Duodenal mucosa (tissue), 2 donors: ENCODE data around the gene NFASC.

ENCODE experiments used
- H3K27ac ChIP-seq: one replicate; pipeline ENCODE4 v1.7.0; 2013; ENCODE audit warnings: low read depth, low read length
- H3K27me3 ChIP-seq, 2 donors: one replicate each; pipeline ENCODE4 v1.7.0; 2013; ENCODE audit warnings: low read length in 2 of 2, control low read depth in 1 of 2; ENCODE audit not compliant: insufficient read depth in 2 of 2, control insufficient read depth in 1 of 2
- H3K36me3 ChIP-seq, 2 donors: one replicate each; pipeline ENCODE4 v1.7.0; 2013; ENCODE audit warnings: low read length in 2 of 2, control low read depth in 1 of 2; ENCODE audit not compliant: insufficient read depth in 2 of 2, control insufficient read depth in 1 of 2
- H3K4me1 ChIP-seq, 2 donors: one replicate each; pipeline ENCODE4 v1.7.0; 2013; ENCODE audit warnings: low read length in 2 of 2, control low read depth in 1 of 2; ENCODE audit not compliant: insufficient read depth in 2 of 2, control insufficient read depth in 1 of 2
- H3K4me3 ChIP-seq, 2 donors: one replicate each; pipeline ENCODE4 v1.7.0; 2013; ENCODE audit warnings: low read length in 2 of 2, low read depth in 1 of 2
- H3K9ac ChIP-seq, 2 donors: one replicate each; pipeline ENCODE4 v1.7.0; 2013; ENCODE audit warnings: low read length in 2 of 2, low read depth in 1 of 2
- H3K9me3 ChIP-seq, 2 donors: one replicate each; pipeline ENCODE4 v1.7.0; 2013; ENCODE audit warnings: low read length in 2 of 2, control low read depth in 1 of 2; ENCODE audit not compliant: control insufficient read depth in 1 of 2

The NFASC gene

GRCh38 chr1:204871405-204872037 lies 859 bp downstream of the NFASC start:
- no peak overlapping the region for H3K27ac ChIP-seq
- no peak overlapping the region for H3K9ac ChIP-seq
- H3K27me3 ChIP-seq = no peaks in the 10 kb centered on the region
- H3K4me1 ChIP-seq = peaks cover 0 to 5% of the 10 kb centered on the region in 2 donors
- H3K36me3 ChIP-seq = no peaks in the 10 kb centered on the region
- H3K9me3 ChIP-seq = no peaks in the 10 kb centered on the region
- peak overlapping the region in 1 of 2 donors; percentile 5 for H3K4me3 ChIP-seq

- Histone ChIP-seq H3K27ac (no peak overlapping the region), H3K4me1 (peaks cover 0 to 5% of the 10 kb centered on the region in 2 donors), H3K9ac (no peak overlapping the region)
Observed at GRCh38 chr1:204872262-204872881, 1.7 kb downstream of the NFASC start.

GRCh38 chr1:204873176-204873575 lies 2.5 kb downstream of the NFASC start:
- no peak overlapping the region for H3K9ac ChIP-seq
- no peaks in the 10 kb centered on the region for H3K27me3 ChIP-seq
- H3K36me3 ChIP-seq = no peaks in the 10 kb centered on the region
- no peak overlapping the region for H3K4me3 ChIP-seq
- H3K9me3 ChIP-seq = no peaks in the 10 kb centered on the region
- no peak overlapping the region for H3K27ac ChIP-seq
- peaks cover 0 to 5% of the 10 kb centered on the region in 2 donors for H3K4me1 ChIP-seq

More at GRCh38 chr1:204872262-204872881, 1.7 kb downstream of the NFASC start:
- no peaks in the 10 kb centered on the region for H3K9me3 ChIP-seq
- H3K4me3 ChIP-seq = peak overlapping the region in 1 of 2 donors; percentile 5
- no peaks in the 10 kb centered on the region for H3K27me3 ChIP-seq
- H3K36me3 ChIP-seq = no peaks in the 10 kb centered on the region

- Histone ChIP-seq H3K4me1 (peaks cover 0 to 5% of the 10 kb centered on the region in 2 donors), H3K27ac (no peak overlapping the region), H3K9ac (no peak overlapping the region), H3K36me3 (no peaks in the 10 kb centered on the region), H3K4me3 (no peak overlapping the region), H3K9me3 (no peaks in the 10 kb centered on the region), H3K27me3 (no peaks in the 10 kb centered on the region)
Observed at GRCh38 chr1:204873714-204874113, 3.1 kb downstream of the NFASC start.

GRCh38 chr1:204874274-204874673 lies 3.6 kb downstream of the NFASC start:
- Histone ChIP-seq H3K27me3 (no peaks in the 10 kb centered on the region), H3K4me3 (no peak overlapping the region), H3K4me1 (peaks cover 0 to 5% of the 10 kb centered on the region in 2 donors), H3K9ac (no peak overlapping the region), H3K27ac (no peak overlapping the region), H3K36me3 (no peaks in the 10 kb centered on the region), H3K9me3 (no peaks in the 10 kb centered on the region)

GRCh38 chr1:204875255-204875654 lies 4.6 kb downstream of the NFASC start:
- H3K9ac ChIP-seq = no peak overlapping the region
- no peaks in the 10 kb centered on the region for H3K9me3 ChIP-seq
- H3K36me3 ChIP-seq = no peaks in the 10 kb centered on the region
- H3K27ac ChIP-seq = no peak overlapping the region
- no peaks in the 10 kb centered on the region for H3K27me3 ChIP-seq
- H3K4me3 ChIP-seq = no peak overlapping the region
- H3K4me1 ChIP-seq = peaks cover 0 to 5% of the 10 kb centered on the region in 2 donors

- no peak overlapping the region for H3K9ac ChIP-seq
- H3K36me3 ChIP-seq = no peaks in the 10 kb centered on the region
- H3K9me3 ChIP-seq = no peaks in the 10 kb centered on the region
- no peaks in the 10 kb centered on the region for H3K27me3 ChIP-seq
- no peak overlapping the region for H3K4me3 ChIP-seq
- H3K27ac ChIP-seq = no peak overlapping the region
- H3K4me1 ChIP-seq = no peaks in the 10 kb centered on the region
Observed at GRCh38 chr1:204878621-204879234, 8.1 kb downstream of the NFASC start.

- H3K36me3 ChIP-seq = no peaks in the 10 kb centered on the region
- no peaks in the 10 kb centered on the region for H3K9me3 ChIP-seq
- no peak overlapping the region for H3K9ac ChIP-seq
- H3K4me1 ChIP-seq = no peaks in the 10 kb centered on the region
- no peaks in the 10 kb centered on the region for H3K27me3 ChIP-seq
- no peak overlapping the region for H3K4me3 ChIP-seq
- H3K27ac ChIP-seq = no peak overlapping the region
Observed at GRCh38 chr1:204879351-204879750, 8.7 kb downstream of the NFASC start.

- Histone ChIP-seq H3K4me1 (peaks cover 8 to 9% of the 10 kb centered on the region in 2 donors), H3K36me3 (no peaks in the 10 kb centered on the region)
Observed at GRCh38 chr1:204880906-204881305, 10.2 kb downstream of the NFASC start.

GRCh38 chr1:204882479-204882878 lies 11.8 kb downstream of the NFASC start:
- Histone ChIP-seq H3K27ac (no peak overlapping the region), H3K27me3 (no peaks in the 10 kb centered on the region), H3K9ac (no peak overlapping the region), H3K36me3 (no peaks in the 10 kb centered on the region), H3K4me3 (no peak overlapping the region), H3K4me1 (peaks cover 8 to 9% of the 10 kb centered on the region in 2 donors), H3K9me3 (no peaks in the 10 kb centered on the region)

More at GRCh38 chr1:204880906-204881305, 10.2 kb downstream of the NFASC start:
- no peak overlapping the region for H3K27ac ChIP-seq
- no peaks in the 10 kb centered on the region for H3K27me3 ChIP-seq
- no peak overlapping the region for H3K9ac ChIP-seq
- H3K9me3 ChIP-seq = no peaks in the 10 kb centered on the region
- H3K4me3 ChIP-seq = no peak overlapping the region
